Fibroblast of pulmonary artery (primary cell): Measurements from ENCODE around the gene ETNK1.

Source experiments
- DNase-seq: peaks from one replicate; pipeline ENCODE4 v3.0.0-alpha.2; 2010; ENCODE audit warnings: low read depth
- H3K4me3 ChIP-seq: replicated peaks from 2 replicates; pipeline ENCODE4 v1.5.1; 2011; ENCODE audit warnings: low read depth, mild to moderate bottlenecking, control low read depth, low read length, moderate library complexity
- TF ChIP-seq, protein P1 (sequence below): IDR thresholded peaks from 2 replicates; pipeline ENCODE4 v1.5.1; 2011; ENCODE audit warnings: mild to moderate bottlenecking, control low read depth, low read length, inconsistent platforms; ENCODE audit errors: missing control alignments

ETNK1 gene

DNA sequence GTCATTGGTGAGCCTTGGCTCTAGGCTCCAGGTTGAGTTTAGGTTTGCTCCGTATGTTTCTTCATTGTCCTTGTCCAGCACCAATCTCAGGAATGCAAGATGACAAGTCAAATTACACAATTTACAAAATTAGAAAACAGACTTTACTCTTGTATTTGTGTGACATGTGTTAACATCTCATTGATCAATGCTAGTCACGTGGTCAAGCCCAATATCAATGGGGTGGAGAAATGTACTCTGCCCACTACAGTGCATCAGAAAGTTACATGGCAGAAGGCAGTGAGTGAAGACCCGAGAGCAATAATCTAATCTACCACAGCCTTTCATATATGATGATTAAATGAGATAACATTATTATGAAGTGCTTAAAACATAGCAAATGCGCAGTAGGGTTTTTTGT lies 94.8 kb downstream of the ETNK1 start:
- TF ChIP-seq, protein P1, sequence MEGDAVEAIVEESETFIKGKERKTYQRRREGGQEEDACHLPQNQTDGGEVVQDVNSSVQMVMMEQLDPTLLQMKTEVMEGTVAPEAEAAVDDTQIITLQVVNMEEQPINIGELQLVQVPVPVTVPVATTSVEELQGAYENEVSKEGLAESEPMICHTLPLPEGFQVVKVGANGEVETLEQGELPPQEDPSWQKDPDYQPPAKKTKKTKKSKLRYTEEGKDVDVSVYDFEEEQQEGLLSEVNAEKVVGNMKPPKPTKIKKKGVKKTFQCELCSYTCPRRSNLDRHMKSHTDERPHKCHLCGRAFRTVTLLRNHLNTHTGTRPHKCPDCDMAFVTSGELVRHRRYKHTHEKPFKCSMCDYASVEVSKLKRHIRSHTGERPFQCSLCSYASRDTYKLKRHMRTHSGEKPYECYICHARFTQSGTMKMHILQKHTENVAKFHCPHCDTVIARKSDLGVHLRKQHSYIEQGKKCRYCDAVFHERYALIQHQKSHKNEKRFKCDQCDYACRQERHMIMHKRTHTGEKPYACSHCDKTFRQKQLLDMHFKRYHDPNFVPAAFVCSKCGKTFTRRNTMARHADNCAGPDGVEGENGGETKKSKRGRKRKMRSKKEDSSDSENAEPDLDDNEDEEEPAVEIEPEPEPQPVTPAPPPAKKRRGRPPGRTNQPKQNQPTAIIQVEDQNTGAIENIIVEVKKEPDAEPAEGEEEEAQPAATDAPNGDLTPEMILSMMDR: no peak
- DNase-seq: no peak
- H3K4me3 ChIP-seq: no peak overlapping the region

DNA sequence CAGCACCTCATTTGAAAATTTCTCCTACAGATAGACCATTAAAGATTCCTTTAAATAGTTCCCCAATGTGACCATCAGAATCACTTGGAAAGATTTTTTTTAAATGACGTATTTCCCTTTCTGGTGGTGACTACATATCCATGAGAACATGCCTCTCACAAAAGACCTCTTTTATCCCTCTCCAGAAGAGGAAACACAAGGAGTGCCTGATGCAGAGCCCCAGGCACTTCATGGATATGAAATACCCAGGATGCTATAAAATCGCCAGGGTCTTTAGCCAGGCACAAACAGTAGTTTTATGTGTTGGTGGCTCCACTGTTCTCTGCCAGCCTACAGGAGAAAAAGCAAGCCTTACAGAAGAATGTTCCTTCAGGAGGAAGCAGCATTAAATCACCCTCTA lies 97.1 kb downstream of the ETNK1 start:
- DNase-seq: no peak
- TF ChIP-seq, protein P1: no peak
- no peak overlapping the region for H3K4me3 ChIP-seq

DNA sequence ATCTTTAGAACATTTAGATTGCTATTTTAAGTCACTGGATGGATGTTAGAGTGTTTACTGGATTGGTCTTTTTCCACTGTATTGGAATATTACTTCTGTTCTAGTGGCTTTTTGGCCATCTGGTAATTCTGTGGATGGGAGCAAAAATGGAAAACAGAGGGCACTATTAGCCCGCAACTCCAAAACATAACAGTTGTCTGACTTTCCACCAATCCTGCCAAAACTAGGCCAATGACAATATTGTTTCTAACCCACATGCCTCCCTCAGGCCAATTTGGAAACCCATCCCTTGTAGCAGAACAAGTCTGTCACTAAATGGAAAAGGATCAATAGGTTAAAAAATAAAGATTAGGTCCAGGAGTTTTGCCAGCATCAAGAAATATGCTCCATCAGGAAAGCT lies 97.8 kb downstream of the ETNK1 start:
- TF ChIP-seq, protein P1: no peak
- H3K4me3 ChIP-seq: no peak overlapping the region
- DNase-seq: no peak

DNA sequence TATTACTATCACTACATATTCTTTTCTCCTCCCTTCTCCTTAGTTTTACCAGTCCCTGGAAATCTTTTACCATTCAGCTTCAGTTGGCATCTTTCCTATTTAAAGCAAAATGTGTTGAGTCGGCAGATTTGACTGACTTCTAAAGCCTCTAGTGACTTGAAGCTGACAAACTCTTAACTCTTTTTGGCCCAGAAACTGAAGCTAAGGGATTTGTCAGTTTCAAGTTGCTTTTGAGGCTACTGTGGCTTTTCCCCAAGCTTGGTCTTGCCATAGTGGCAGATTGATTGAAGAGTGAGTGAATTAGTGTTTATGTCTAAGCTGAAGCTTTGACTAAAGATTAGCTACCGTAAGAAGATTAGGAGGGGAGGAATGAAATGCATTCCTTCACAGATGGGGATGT lies 104.0 kb downstream of the ETNK1 start:
- H3K4me3 ChIP-seq: no peak overlapping the region
- no peak for DNase-seq
- TF ChIP-seq, protein P1: no peak

DNA sequence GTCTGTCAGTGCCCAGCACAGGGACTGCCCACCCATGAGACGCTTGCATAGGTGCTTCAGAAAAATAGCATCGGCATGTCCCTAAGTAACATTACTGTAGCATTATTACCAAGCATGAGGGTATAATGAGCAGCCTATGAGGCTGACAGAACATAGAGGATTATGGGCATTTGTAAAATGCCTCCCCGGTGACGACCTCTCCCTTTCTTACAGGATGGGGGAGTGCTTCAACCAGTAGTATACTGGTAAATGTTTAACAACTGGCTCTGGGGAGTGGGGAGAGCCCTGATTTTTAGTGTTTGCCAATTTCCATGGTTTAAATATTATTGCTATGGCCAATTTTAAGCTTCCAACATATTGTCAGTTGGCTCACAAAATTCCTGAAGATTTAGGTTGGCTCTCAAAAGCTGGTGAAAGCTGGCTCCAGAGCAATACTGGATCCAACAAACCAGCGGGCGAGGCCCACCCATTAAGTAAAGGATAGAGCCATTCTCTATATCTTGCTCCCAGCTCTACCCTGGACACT lies 104.5 kb downstream of the ETNK1 start:
- TF ChIP-seq, protein P1: no peak
- H3K4me3 ChIP-seq: peak overlapping the region; percentile 18
- DNase-seq: no peak

DNA sequence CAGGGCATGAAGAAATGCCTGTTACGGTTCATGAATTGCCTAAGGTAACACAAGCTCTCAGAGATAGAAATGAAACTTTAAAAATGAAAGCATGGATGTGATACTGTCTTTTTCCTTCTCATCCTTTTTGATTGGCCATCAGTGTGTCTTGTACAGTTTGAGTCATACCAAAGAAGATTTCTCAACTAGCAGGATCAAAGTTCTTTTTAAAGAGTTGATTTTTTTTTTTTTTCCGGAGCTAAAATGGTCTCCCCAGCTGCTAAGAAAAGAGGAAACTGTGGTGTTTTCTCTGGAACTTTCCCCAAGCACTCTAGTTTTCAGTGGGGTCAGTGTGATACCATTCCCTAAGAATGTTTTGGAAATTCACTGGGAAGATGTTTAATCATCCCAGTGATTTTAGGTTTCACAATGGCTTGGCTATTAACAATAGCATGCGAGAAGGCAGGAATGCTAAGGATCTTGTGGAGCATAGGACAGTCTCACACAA lies 105.0 kb downstream of the ETNK1 start:
- peak overlapping the region; percentile 18 for H3K4me3 ChIP-seq
- peak; percentile 75 for DNase-seq
- TF ChIP-seq, protein P1: no peak

DNA sequence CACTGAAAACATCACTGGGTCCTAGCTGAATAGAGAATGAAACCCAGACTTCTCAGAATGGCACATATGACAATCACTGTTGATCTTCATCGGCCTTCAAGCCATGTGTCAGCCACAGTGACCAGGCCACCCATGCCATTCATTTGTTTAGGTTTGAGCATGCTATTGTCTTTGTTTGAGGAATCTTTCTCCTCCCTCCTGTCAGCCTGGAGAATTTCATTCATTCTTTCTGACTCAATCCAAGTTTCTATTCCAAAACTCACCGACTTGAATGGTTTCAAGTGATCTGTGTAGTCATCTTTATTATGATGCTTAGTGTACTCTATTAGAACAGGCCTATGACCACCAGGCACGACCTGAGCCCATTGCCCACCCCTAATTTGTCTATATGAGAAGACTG lies 106.3 kb downstream of the ETNK1 start:
- TF ChIP-seq, protein P1: no peak
- H3K4me3 ChIP-seq: no peak overlapping the region
- DNase-seq: no peak
